Measurements from ENCODE around the gene NXPH3.

Gene NXPH3

DNA sequence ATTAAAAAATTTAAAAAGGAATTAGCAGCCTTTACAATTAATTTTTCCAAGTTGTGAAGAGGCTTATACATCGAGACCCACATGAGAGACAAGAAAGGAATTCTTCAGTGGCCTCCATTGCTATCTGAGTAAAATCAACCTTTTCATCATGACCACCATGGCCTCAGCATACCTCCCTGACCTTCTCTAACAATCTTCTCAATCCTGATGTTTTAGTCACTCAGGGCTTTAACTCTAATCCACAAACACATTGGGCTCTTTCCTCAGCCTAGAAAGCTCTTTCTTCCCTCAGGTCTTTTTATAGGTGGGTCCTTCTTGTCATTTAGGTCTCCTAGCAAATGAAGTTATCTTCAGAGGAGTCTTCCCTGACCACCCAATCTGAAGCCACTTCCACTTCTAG, 55.8 kb downstream of the NXPH3 start:
- FAIRE-seq, result no peak
